NCI-H748 (cell line): ENCODE results near the gene TNFSF10.
"Not testable (repeated sequence)": the region's sequence is repeated elsewhere in the genome, so short reads cannot be mapped to it uniquely, and the experiment has no call there.

Experiments used
- DNase-seq: peaks from one replicate; lab custom pipeline; 2025; ENCODE audit not compliant: unreplicated experiment; lab: John Stamatoyannopoulos, UW

TNFSF10 gene

DNA sequence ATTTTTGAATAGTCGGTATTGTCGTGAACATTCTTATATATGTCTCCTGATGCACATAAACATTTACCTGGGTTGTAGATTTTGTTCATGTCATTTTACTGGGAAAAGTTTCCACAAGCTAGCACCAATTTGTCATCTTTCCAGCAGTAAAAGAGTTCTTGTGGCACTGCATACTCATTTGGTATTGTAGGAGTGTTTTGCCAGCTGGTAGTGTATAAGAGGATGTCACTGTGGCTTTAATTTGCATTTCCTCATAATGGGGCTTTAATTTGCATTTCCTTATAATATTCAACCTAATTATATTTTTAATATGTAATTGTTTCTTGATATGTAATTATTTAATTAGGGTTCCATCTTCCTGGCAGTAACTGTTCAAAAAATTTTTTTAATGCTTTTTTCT, 21.2 kb upstream of the TNFSF10 start:
- DNase-seq, result no peak

DNA sequence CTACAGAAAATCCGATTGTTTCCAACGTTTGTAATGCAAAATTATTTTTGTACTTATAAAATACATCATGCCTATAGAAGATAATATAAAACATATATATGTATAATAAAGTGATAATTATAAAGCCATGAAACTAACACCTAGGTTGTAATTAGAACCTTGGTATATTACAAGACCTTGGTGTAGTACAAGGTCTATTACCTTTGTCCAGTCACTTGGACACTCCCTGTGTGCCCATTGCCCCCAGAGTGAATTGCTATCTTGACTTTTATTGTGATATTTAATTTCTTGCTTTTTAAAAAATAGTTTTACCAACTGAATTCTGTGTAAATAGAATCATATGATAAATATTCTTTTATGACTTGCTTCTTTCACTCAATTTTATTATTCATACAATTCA, 20.7 kb upstream of the TNFSF10 start:
- no peak for DNase-seq

DNA sequence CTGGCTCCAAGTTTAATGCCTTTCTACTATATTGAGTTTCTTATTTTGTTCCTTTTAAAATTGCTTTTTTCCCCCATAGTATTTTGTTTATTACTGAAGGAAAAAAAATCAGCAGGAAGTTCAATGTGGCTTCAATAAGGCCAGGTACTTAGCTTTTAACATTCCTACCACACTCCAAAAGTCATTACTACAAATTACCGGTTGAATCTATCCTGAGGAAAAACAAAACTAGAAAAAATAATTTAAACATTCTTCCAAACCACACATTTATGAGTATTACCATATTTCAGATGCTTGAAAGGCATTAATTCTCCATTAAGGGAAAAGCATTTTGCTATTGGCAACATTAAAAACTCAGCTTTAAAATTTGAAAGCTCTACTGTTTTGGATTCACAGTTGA, 20.2 kb upstream of the TNFSF10 start:
- no peak for DNase-seq

DNA sequence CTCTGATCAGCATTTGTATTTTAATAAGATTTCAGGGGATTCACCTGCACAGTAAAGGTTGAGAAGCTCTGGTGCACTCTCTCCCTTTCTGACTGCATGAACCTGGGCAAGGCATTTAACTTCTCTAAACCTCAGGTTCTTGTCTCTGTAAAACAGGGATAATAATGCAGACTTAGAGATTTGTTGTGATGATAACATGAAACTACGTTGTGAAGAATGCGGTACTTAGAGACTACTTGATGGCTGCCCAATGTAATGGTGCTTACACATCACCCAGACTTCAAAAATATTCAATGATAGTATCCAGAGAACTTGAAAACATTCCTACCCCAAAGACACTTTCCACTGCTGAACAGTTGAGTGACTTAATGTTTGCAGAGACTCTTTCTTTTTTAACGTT, 19.8 kb upstream of the TNFSF10 start:
- DNase-seq, result no peak

DNA sequence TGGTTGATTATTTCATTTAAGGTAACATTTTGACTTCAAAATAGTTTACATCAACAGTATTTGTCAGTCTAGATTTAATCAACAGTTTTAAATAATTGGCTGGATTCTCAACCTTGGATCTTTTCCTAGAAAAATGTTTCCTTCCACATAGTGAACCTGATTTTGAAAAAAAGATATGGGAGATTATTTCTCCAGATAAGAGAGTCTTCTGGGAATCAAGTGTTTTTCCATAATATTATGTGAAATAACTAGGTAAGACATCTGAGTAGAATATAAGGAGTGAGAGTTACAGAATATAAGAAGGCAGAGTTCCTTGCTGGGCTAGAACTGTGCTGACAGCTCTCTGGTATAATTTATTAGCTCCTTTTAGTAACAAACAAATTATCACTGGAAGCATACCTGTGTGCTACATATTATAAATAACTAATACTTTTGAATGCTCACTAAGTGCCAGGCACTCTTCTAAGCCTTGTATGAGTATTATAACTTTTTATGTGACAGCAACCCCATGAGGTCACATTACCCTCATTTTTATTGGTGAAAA, 18.8 kb upstream of the TNFSF10 start:
- DNase-seq, result no peak

DNA sequence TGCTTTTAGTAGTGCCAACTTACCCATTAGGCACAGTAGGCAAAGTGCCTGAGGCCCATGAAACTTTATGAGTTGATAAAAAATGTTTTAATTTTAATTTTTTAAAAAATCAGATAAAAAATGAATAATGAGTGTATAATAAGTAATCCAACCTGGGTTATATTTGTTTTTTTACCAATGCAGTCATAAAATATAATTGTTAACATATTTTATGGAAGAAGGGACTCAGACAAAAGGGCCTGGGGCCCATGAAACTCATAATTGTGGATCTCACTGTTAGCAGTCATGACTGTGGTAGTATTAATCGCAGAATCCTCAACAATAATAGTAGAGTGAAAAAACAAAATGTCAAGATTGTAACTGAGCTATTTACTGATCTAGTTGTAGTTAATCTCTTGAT, 16.8 kb upstream of the TNFSF10 start:
- DNase-seq, result no peak

DNA sequence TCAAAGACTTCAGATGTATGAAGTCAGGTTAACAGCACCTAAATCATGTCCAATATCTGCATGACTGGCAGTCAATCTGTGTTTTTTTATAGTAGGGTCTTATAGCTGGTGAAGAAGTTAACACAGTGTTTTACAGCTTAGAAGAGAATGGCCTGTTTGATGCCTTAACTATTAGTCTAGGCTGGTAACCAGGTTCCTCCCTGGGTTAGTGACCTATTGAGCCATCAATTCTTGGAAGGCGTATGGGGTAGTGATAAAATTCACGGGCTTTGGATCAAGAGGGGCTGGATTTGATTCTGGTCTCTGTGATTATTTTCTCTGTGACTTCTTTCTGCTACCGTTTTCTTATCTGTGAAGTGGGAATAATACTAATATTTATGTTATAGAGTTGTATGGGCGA, 16.0 kb upstream of the TNFSF10 start:
- DNase-seq, result no peak

DNA sequence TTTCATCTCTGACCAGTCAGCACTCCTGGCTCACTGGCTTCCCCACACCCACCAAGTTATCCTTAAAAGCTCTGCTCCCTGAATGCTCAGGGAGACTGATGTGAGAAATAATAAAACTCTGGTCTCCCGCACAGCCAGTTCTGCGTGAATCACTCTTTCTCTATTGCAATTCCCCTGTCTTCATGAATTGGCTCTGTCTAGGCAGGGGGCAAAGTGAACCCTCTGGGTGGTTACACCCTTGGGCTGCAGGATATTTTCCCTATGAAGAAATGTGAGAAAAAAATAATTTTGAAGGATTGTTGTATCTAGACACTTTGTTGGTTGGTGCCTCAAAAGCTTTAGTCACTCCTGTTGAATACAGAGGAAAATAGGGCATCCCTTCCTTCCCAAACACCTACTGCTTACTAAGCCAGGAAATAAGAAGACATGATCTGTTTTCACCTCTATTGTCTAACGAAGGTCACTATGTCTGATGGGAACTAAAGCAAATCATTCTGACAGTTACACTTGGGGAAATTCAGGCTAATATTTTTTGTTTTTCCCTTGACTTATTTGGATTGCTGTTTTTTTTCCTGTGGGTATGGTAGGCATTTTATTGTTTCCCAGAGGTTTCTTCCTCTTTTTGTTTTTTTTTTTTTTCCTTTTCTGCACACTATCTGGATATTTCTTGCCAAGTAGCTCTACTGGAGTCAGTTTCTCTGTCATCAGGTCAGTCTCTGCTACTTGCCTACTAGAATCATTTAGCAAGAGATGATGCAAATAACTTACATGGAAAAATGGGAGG, 15.3 kb upstream of the TNFSF10 start:
- no peak for DNase-seq

DNA sequence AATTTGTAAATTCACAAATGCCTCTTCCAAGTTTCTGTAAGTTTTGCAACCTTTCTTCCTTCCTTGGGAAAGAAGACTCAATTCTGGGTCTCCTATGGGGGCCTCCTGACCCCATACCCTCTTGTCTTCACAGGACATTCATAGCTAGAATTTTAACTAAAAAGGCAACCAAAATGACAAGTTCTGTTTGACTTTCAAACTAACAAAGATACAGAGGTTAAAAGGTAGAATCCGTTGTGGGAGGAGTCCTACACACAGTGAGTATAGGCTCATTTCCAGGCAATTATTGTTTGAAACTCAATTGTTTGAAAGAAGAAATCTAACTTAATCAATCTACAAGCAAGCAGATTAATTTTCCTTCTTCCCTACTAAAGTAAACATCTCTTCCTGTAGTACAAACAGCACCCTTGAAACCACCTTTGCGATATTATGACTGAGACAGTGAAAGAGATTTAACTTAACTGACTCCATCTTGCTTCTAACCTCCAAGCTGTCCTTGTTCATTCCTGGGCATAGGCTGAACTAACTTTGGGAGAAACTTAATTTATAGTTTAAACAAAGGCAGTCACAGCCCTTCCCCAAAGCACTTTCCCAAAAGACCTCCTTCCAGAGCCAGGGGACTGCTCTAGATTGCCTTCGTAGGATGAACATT, 14.4 kb upstream of the TNFSF10 start:
- DNase-seq, result no peak

DNA sequence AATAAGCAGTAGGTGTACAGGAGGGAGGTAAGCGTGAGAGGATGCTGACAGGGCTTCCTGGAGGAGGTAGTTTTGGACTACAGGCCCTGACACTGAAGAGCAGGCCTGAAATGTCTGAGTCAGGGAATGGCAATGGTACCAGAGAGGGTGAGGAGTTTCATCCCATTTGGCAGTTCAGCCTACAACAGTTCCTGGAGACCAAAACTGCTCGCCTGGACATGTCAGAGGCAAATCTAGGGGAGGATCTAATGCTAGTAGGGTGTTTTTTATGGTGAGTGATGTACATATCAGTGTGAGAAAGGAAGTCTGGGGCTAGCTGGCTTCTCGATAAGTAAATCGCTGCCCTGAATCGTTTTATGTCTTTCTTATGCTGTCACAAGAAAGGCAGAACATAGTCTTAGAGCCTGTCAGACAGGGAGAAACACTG, 13.8 kb upstream of the TNFSF10 start:
- no peak for DNase-seq

DNA sequence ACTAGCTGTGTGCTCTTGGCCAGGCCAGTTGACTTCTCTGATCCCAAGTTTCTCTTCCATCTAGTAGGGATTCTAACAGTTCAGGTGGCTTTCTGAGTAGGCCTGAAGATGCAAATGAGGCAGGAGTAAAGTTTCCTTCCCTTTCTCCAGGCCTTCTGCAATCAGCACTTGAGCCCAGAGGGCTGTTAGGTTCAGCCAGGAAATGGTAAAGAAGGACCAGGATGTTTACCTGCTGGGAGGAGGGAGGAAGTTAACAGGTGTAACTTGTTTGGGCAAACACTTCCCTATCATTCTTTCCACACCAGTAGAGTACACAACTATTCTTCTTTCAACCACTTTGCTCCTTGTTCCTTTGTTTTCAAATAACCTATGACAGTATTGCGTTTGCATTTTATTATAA, 13.3 kb upstream of the TNFSF10 start:
- peak; percentile 9 for DNase-seq

DNA sequence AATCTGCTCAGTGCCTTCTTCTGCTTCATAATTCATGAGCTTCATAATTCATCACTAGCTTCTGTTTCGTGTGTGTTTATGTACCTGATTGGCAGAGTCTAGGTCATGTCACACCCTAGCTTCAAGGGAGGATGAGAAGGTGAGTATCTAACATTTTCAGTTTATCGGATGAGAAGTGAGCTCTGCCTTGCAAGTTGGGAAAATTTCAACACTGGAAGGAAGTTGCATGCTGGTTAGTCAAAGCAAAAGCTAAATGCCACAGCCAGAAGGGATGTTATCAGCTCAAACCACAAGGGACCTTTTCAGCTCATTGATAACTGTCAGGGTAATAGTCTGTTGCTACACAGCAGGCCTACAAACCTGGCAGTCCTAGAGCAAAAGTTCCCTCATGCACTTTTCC, 7.3 kb upstream of the TNFSF10 start:
- DNase-seq, result no peak

DNA sequence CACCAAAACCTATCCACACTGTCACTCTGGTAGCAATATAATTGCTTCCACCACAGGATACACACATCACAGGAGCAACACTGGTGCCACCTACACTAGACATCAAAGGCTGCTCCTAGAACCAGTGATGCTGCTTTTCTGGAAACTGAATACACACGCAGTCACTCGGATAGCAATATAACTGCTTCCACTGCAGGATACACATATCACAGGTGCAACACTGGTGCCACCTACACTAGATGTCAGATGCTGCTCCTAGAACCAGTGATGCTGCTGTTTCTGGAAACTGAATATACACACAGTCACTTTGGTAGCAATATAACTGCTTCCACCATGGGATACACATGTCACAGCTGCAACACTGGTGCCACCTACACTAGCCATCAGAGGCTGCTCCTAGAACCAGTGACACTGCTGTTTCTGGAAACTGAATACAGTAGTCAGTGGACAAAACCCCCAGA, 6.9 kb upstream of the TNFSF10 start:
- DNase-seq, result no peak

DNA sequence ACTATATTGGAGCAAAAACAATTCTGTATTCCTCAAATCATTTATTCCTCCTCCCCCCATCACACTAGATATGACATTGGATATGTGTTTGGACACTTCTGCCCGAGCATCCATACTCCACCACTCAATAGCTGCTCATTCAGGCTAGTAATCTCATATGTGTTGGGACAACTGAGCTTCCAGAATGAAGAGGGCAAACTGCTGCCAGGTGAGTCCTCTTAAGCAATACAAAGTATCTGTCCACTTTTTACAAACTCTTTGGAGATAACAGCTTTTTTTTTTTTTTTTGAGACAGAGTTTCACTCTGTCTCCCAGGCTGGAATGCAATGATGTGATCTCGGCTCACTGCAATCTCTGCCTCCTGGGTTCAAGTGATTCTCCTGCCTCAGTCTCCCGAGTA, 5.4 kb upstream of the TNFSF10 start:
- DNase-seq, result no peak

DNA sequence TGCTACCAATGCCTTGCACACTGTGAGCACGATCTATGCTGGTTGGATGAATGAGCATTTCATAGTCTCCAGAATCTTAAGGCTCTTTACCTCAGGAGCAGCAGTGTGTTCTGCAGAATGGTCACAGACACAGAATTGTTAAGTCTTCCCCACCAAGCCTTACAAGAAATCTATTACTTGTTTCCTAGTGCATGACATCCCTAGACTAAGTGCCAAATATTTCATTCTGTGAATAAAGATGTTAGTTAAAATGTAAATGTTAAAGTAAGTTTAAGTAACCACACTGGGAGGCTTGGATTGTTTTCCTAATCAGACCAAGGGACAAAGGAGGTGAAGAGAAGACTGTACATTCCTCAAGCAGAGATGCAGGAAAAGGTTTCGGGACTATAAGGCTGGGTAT, 4.1 kb upstream of the TNFSF10 start:
- DNase-seq, result no peak

DNA sequence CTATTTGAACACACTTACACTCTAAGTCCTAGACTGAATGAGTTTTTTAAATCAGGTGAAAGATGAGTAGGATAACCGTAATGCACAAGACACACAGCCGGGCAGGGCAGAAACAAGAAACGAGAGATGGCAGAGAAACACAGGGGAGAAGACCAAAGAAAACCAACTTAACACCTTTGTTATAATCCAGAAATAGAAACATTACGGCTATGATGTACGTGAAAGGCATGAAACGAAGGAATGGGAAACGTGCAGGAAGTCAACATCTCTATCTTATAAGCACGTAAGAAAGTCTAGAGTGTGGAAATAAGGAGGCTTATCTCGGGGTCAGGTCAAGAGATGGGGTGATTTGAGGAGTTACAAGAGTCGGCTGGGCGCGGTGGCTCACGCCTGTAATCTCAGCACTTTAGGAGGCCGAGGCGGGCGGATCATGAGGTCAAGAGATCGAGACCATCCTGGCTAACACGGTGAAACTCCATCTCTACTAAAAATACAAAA, 1.9 kb upstream of the TNFSF10 start:
- DNase-seq, result no peak

DNA sequence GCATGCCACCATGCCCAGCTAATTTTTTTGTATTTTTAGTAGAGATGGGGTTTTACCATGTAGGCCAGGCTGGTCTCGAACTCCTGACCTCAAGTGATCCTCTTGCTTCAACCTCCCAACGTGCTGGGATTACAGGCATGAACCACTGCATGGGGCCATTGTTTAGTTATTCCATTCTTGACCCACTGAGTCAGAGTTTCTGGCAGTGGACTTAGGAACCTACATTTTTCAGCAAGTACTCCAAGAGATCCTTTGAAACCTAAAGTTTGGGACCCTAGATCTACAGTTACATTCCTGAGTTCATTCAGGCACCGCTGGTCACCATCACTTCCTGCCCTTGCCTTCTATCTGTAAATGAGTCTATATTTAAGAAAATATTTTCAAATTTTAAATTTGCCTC, 1.4 kb upstream of the TNFSF10 start:
- DNase-seq, result no peak

DNA sequence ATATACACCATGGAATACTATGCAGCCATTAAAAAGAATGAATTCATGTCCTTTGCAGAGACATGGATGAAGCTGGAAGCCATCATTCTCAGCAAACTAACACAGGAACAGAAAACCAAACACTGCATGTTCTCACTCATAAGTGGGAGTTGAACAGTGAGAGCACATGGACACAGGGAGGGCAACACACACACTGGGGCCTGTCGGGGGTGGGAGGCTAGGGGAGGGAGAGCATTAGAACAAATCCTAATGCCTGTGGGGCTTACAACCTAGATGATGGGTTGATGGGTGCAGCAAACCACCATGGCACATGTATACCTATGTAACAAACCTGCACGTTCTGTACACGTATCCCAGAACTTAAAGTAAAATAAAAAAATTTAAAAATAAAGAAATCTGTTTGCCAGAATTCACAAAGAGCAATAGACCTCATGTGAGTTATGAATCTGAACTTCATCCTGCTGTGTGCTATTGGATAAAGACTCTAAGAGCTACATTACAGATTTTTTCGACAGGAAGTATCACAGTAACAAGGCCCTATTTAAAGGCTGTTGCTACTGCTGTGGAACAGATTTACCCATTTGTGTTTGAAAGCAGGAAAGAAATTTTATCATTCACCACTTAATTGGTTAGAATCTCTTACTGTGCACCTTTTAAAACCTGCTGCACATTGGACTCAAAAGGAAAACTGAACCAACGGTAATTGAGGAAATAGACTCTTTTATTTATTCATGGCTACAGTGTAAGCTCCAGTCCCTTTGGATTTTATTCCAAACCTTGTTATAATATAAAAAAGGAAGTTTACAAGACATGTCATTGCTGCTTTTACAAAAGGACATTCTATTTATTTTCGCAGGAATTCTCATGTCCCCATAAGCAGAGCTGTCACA, 1.1 kb downstream of the TNFSF10 start:
- not testable (repeated sequence) for DNase-seq

DNA sequence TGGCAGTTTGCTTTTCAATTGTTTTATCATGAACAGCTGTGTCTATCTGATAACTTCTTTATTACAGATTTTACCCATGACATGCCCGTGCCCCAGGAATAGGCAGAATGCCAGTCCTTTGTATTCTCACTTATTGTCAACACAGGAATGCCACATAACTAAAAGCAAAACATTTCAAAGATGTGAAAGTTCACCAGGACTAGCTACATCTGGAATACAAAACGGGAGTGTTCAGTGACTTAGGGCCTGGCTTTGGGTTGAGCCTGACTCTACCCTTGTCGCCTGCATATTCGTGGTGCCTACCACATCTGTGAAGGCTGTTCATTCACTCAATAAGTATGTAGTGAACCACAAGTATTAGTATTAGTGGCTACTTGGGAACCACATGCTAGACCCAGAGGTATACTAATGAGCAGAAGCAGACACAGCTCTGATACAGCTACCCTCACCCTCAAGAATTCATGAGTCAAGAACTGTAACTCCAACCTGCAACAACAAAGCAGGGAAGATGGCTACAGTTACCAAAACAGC, 2.9 kb downstream of the TNFSF10 start:
- DNase-seq, result no peak

DNA sequence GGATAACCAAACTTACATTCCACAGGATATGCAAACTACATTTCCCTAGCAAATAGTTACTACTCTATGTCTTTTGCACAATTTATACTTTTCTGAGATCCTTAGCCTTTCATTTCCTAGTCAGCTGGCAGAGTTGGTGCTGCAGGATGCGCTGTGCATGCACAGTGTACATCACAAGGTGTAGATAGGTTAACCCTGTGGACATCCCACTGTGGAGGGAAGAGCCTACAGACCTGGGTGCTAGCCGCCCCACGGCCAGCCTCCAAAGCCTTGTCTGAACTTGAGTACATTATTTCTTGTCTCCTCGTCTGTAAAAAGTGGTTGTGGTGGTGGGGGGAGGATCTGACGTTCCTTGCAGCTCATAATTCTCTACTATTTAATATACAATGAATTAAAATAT, 3.5 kb downstream of the TNFSF10 start:
- no peak for DNase-seq
